Astrocyte of the cerebellum (primary cell): ENCODE results near the gene RIMS1.

ENCODE experiments used
- DNase-seq: peaks from one replicate; pipeline ENCODE4 v3.0.0-alpha.2; 2011; ENCODE audit warnings: low read depth
- H3K4me3 ChIP-seq: 2 replicates; pipeline ENCODE4 v1.5.1; 2011; ENCODE audit warnings: mild to moderate bottlenecking, low read depth, low read length, moderate library complexity
- in situ Hi-C: cut with HindIII; loops from 2 replicates; pipeline ENCODE4 v1.10.0; 2017; ENCODE audit warnings: low sequenced_read_pairs
- TF ChIP-seq, protein P1 (sequence below): IDR thresholded peaks from 2 replicates; pipeline ENCODE4 v1.5.1; 2012; ENCODE audit warnings: low read length, low read depth, moderate library complexity, mild to moderate bottlenecking; ENCODE audit errors: missing control alignments

The RIMS1 gene

DNA sequence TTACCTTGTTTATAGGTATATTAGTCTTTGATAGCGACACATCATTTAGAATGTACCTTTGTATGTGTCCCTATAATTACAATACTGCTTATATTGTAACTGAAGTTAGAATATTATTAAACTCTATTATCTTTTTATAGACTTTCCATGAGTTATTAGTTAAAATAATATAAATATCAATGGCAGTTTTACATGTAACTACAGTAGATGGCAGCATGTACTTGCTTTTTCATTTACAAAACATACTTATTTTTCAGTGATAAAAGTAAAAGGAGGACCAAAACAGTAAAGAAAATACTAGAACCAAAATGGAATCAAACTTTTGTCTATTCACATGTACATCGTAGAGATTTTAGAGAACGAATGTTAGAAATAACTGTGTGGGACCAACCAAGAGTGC, 364.3 kb downstream of the RIMS1 start:
- TF ChIP-seq, protein P1, sequence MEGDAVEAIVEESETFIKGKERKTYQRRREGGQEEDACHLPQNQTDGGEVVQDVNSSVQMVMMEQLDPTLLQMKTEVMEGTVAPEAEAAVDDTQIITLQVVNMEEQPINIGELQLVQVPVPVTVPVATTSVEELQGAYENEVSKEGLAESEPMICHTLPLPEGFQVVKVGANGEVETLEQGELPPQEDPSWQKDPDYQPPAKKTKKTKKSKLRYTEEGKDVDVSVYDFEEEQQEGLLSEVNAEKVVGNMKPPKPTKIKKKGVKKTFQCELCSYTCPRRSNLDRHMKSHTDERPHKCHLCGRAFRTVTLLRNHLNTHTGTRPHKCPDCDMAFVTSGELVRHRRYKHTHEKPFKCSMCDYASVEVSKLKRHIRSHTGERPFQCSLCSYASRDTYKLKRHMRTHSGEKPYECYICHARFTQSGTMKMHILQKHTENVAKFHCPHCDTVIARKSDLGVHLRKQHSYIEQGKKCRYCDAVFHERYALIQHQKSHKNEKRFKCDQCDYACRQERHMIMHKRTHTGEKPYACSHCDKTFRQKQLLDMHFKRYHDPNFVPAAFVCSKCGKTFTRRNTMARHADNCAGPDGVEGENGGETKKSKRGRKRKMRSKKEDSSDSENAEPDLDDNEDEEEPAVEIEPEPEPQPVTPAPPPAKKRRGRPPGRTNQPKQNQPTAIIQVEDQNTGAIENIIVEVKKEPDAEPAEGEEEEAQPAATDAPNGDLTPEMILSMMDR, result no peak
- in situ Hi-C loops, result no loop called here
- H3K4me3 ChIP-seq, result no peak overlapping the region
- DNase-seq, result no peak

- in situ Hi-C loops, result no loop called here
- TF ChIP-seq, protein P1, result no peak
- no peak overlapping the region for H3K4me3 ChIP-seq
- no peak for DNase-seq
These were observed 374.1 kb downstream of the RIMS1 start for GRCh38 chr6:72260489-72260888.

DNA sequence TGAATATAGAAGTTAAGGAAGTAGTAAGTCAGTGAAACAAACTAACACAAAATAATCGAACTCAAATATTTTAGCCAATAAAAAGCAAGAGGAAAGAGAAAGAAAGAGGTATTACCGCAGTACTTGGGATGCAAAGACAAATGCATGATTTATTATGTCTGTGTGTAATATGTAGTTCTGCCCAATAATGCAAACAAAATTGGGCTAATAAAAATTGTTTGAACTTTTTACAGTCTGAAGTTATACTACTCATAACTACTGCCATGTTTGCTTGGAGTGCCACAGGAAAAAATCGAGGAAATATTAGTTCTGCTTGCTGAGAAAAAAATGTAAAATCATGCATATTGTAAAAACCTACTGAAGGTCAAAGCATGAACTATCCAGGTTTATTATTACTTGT, 375.2 kb downstream of the RIMS1 start:
- in situ Hi-C loops, result no loop called here
- H3K4me3 ChIP-seq, result no peak overlapping the region
- TF ChIP-seq, protein P1, result no peak
- DNase-seq, result no peak

DNA sequence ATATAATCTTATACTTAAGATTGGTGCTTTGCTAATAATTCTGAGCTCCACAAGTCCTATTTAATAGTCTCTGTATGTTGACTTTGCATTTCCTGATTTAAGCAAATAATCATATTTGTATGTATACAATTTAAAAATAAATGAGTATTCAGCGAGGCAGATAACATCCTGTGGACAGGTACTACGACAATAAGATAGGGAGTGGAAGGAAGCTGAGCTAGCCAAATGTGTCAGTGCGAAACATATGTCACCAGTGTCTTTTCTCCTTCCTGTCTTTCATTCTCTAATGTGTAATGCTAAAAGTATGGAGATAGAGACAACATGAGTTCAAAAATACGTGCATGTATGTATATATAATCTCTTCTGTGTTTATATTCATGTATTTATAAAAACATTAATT, 375.9 kb downstream of the RIMS1 start:
- no peak for DNase-seq
- H3K4me3 ChIP-seq, result no peak overlapping the region
- TF ChIP-seq, protein P1, result no peak
- in situ Hi-C loops, result no loop called here

DNA sequence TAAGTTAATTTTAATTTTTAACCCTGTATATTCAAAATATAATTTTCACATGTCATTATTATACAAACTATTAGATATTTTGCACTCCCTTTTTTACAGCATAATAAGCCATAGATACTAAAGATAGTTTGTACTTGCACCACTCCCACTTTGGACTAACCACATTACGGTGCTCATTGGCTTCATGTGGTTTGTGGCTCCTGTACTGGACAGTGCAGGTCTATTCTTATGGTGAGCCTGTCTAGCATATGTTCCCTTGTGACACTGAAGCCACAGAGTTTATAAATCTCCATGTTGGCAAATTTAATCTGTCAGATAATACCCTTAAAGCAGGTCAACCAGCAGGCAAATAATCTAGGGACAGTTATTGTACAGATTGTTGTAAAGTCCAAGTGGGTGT, 381.1 kb downstream of the RIMS1 start:
- no peak for DNase-seq
- in situ Hi-C loops, result no loop called here
- no peak overlapping the region for H3K4me3 ChIP-seq
- TF ChIP-seq, protein P1, result no peak

GRCh38 chr6:72271531-72271930, 385.2 kb downstream of the RIMS1 start:
- TF ChIP-seq, protein P1, result no peak
- H3K4me3 ChIP-seq, result no peak overlapping the region
- in situ Hi-C loops, result no loop called here
- no peak for DNase-seq

- in situ Hi-C loops, result no loop called here
- H3K4me3 ChIP-seq, result no peak overlapping the region
- TF ChIP-seq, protein P1, result no peak
- no peak for DNase-seq
These were observed 386.6 kb downstream of the RIMS1 start for GRCh38 chr6:72272958-72273357.
